Naive B cell (primary cell): ENCODE measurements around the gene ACSM2B. TPM values are rescaled to one million over a fixed set of nuclear protein-coding genes. Genes with fewer than 3 reads are reported as not detected.
"Not testable (repeated sequence)": the region's sequence is repeated elsewhere in the genome, so short reads cannot be mapped to it uniquely, and the experiment has no call there.

Source experiments
- ATAC-seq, 2 donors: fragments of 150-1000 bp; cut with Tn5 transposase; 2 replicates each; pipeline ENCODE4 v1.10.0; 2021; ENCODE audit warnings: low read depth in 2 of 2, mild to moderate bottlenecking in 2 of 2, moderate library complexity in 2 of 2
- DNase-seq: peaks from one replicate; pipeline ENCODE4 v3.0.0; 2022
- H3K27ac Mint-ChIP-seq, 6 donors: one replicate each; pipeline ENCODE4 v1.8.0; 2020 to 2022; ENCODE audit warnings: mild to moderate bottlenecking in 6 of 6, mixed read lengths in 6 of 6, moderate library complexity in 5 of 6, inconsistent platforms in 2 of 6
- H3K27me3 Mint-ChIP-seq, 3 donors: one replicate each; pipeline ENCODE4 v1.8.0; 2021 to 2022; ENCODE audit warnings: mixed read lengths in 3 of 3, mild to moderate bottlenecking in 1 of 3
- H3K36me3 Mint-ChIP-seq, 2 donors: one replicate each; pipeline ENCODE4 v1.8.0; 2020 to 2022; ENCODE audit warnings: mixed read lengths in 2 of 2, inconsistent platforms in 1 of 2, mild to moderate bottlenecking in 1 of 2
- H3K4me1 Mint-ChIP-seq, 3 donors: one replicate each; pipeline ENCODE4 v1.8.0; 2020 to 2022; ENCODE audit warnings: mixed read lengths in 3 of 3, inconsistent platforms in 1 of 3, mild to moderate bottlenecking in 1 of 3, moderate library complexity in 1 of 3
- H3K4me3 Mint-ChIP-seq, 8 donors: one replicate each; pipeline ENCODE4 v1.8.0; 2020 to 2022; ENCODE audit warnings: mild to moderate bottlenecking in 8 of 8, mixed read lengths in 8 of 8, moderate library complexity in 8 of 8, inconsistent platforms in 2 of 8
- H3K9me3 Mint-ChIP-seq, 7 donors: one replicate each; pipeline ENCODE4 v1.8.0; 2020 to 2022; ENCODE audit warnings: mixed read lengths in 7 of 7, mild to moderate bottlenecking in 5 of 7, inconsistent platforms in 2 of 7, moderate library complexity in 1 of 7
- polyA plus RNA-seq, 6 donors: library from polyadenylated mRNA; unstranded; fragments of 300-500 nt; fragmentation: Illumina TruSeq; gene quantifications; one replicate each; pipeline ENCODE4 v1.2.3, GENCODE V29; 2021; ENCODE audit warnings: low read depth in 6 of 6

Gene ACSM2B
- polyA plus RNA-seq, 6 donors from 2014 or later: not detected

GRCh38 chr16:20611975-20612481 lies 35.9 kb upstream of the ACSM2B start:
- ATAC-seq (no peak), DNase-seq (no peak)
- Mint-ChIP-seq H3K4me1 (peaks cover 0 to 6% (median 0%) of the 10 kb centered on the region in 3 donors), H3K9me3 (peaks cover 0 to 3% (median 0%) of the 10 kb centered on the region in 7 donors), H3K27me3 (peaks cover 33 to 63% (median 63%) of the 10 kb centered on the region in 3 donors), H3K27ac (peak overlapping the region in 2 of 6 donors; percentile 50 to 88), H3K4me3 (no peak overlapping the region), H3K36me3 (no peaks in the 10 kb centered on the region)

DNA sequence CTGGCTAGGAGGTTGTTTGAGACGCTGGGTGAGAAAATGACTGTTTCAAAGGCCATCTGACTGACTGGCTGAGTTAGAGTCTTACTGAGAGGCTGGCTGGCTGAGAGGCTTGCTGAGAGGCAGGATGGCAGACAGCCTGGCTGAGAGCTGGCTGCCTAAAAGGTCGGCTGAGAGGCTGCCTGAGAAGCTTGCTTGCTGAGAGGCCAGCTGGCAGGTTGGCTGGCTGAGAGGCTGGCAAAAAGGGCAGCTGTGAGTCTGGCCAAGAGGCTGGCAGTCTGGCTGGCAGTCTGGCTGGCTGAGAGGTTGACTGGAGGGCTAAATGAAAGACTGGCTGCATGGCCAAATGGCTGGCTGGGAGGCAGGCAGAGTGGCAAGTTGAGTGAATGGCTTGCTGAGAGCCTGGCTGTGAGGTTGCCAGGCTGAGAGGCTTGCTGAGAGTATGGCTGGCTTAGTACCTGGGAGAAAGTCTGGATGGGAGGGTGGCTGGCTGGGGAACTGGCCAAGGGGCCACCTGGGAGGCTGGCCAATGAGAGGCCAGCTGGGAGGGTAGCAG lies 35.3 kb upstream of the ACSM2B start:
- Mint-ChIP-seq H3K4me3 (no peak overlapping the region), H3K9me3 (peaks cover 0 to 3% (median 0%) of the 10 kb centered on the region in 7 donors), H3K27ac (peak overlapping the region in 1 of 6 donors; percentile 70), H3K4me1 (peaks cover 0 to 6% (median 0%) of the 10 kb centered on the region in 3 donors), H3K36me3 (no peaks in the 10 kb centered on the region), H3K27me3 (peaks cover 33 to 59% (median 57%) of the 10 kb centered on the region in 3 donors)
- ATAC-seq: no peak
- no peak for DNase-seq

- DNase-seq (no peak), ATAC-seq (no peak)
- H3K27ac Mint-ChIP-seq: peak overlapping the region in 1 of 6 donors; percentile 38
- peaks cover 0 to 6% (median 0%) of the 10 kb centered on the region in 3 donors for H3K4me1 Mint-ChIP-seq
- peaks cover 0 to 3% (median under 1%) of the 10 kb centered on the region in 7 donors for H3K9me3 Mint-ChIP-seq
- peaks cover 33 to 56% (median 55%) of the 10 kb centered on the region in 3 donors for H3K27me3 Mint-ChIP-seq
- H3K36me3 Mint-ChIP-seq: peaks cover 0 to 1% of the 10 kb centered on the region in 2 donors
- H3K4me3 Mint-ChIP-seq: no peak overlapping the region
Observed at GRCh38 chr16:20610892-20611349, 34.8 kb upstream of the ACSM2B start.

- Mint-ChIP-seq H3K36me3 (peaks cover 0 to 7% of the 10 kb centered on the region in 2 donors), H3K4me3 (peak overlapping the region in 1 of 8 donors; percentile 59), H3K4me1 (peaks cover 0 to 6% (median 0%) of the 10 kb centered on the region in 3 donors), H3K27ac (peak overlapping the region in 1 of 6 donors; percentile 94), H3K9me3 (peaks cover 0 to 8% (median 5%) of the 10 kb centered on the region in 7 donors), H3K27me3 (peaks cover 33 to 56% (median 55%) of the 10 kb centered on the region in 3 donors)
- DNase-seq: no peak
- ATAC-seq: no peak
Observed at GRCh38 chr16:20610211-20610891, 34.2 kb upstream of the ACSM2B start.

DNA sequence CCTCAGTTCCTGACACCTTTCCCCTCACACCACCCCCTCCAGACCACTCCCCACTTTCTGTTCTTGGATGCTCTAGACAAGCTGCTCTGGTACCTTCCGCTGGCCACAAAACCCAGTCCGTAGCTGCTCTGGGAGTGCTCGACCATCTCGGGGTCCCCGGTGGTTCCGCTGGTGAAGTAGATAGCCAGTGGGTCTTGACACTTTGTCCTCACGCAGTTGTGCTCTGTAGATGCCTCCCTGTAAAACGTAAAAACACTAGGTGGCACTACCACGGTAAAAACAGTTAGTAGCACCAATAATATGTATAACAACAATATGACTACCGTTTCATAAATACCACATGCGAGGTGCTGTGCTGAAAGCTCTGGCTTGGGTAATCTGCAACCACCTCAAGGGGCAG lies 26.0 kb upstream of the ACSM2B start:
- not testable (repeated sequence) for H3K36me3 Mint-ChIP-seq, H3K4me1 Mint-ChIP-seq, H3K4me3 Mint-ChIP-seq, H3K27ac Mint-ChIP-seq
- Mint-ChIP-seq H3K27me3 (peaks cover 10 to 12% (median 11%) of the 10 kb centered on the region in 3 donors), H3K9me3 (peaks cover 0 to 16% (median 10%) of the 10 kb centered on the region in 7 donors)
- ATAC-seq (peak; percentile 37 to 66), DNase-seq (peak; percentile 31)

- H3K36me3 Mint-ChIP-seq, H3K4me3 Mint-ChIP-seq, H3K4me1 Mint-ChIP-seq, DNase-seq, H3K9me3 Mint-ChIP-seq, ATAC-seq: not testable (repeated sequence)
- peak overlapping the region in 1 of 6 donors; percentile 16 for H3K27ac Mint-ChIP-seq
- peaks cover 16 to 24% (median 24%) of the 10 kb centered on the region in 3 donors for H3K27me3 Mint-ChIP-seq
Observed at GRCh38 chr16:20599475-20599874, 23.3 kb upstream of the ACSM2B start.

GRCh38 chr16:20598832-20599469 lies 22.8 kb upstream of the ACSM2B start:
- Mint-ChIP-seq H3K27me3 (peaks cover 16 to 24% (median 24%) of the 10 kb centered on the region in 3 donors), H3K4me3 (no peak overlapping the region), H3K9me3 (no peaks in the 10 kb centered on the region), H3K4me1 (peaks cover 2 to 5% (median 3%) of the 10 kb centered on the region in 3 donors), H3K36me3 (no peaks in the 10 kb centered on the region), H3K27ac (no peak overlapping the region)
- DNase-seq: no peak
- ATAC-seq: no peak

DNA sequence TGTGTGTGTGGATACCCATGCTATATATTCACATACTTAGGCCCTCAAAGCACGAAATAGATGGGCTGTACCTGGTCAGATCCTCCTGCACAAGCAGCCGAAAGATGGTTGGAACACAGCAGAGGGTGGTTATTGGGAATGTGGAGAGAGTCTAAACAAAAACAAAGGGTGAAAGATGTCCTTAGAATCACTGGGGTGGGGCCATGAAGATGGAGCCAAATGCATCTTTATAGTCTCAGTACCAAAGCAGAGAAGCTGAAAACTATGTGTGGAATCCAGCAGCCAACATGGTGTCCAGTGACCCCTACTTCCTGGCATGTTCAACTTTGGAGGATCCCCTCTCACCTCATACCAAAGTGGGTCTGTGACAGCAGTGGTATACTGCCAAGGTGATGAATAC lies 19.5 kb upstream of the ACSM2B start:
- not testable (repeated sequence) for DNase-seq, ATAC-seq, H3K9me3 Mint-ChIP-seq, H3K36me3 Mint-ChIP-seq, H3K27ac Mint-ChIP-seq, H3K4me1 Mint-ChIP-seq, H3K4me3 Mint-ChIP-seq
- H3K27me3 Mint-ChIP-seq: peaks cover 16 to 33% (median 30%) of the 10 kb centered on the region in 3 donors

DNA sequence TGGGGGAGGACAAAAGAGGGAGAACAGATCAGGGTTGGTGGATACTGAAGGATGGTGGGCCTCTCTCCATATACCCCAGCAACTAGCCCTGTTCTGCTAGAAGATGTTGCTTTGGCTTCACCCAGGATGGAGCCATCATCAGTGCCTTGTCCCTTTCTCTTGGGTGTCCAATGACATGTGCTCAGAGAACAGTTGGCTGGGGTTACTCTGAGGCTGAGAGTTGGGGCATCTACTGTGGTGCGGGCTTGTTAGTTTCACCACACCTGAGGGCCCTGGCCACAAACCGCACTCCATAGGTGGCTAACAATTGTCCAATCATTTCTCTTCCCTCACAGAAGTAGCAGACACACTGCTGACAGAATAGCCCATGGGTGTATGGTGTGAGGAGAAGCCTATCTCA lies 18.9 kb upstream of the ACSM2B start:
- ATAC-seq, H3K36me3 Mint-ChIP-seq, H3K4me1 Mint-ChIP-seq, H3K9me3 Mint-ChIP-seq, DNase-seq, H3K4me3 Mint-ChIP-seq, H3K27ac Mint-ChIP-seq: not testable (repeated sequence)
- H3K27me3 Mint-ChIP-seq: peaks cover 11 to 27% (median 25%) of the 10 kb centered on the region in 3 donors

DNA sequence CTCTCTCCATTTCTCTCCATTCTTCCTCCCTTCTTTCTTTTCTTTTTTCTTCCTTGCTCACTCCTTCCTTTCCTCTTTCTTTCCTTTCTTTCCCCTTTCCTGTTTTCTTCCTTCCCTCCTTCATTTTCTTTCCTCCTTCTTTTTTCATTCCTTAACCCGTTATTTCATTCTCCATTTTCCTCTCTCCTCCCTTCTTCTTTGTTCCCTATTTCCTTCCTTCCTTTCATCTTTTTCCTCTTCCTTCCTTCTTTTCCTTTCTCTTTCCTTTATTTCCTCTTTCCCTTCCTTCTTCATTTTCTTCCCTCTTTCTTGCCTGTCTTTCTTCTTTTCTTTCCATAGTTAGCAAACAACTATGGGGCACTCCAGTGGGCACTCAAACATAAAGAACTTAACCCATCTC lies 16.6 kb upstream of the ACSM2B start:
- not testable (repeated sequence) for DNase-seq, H3K36me3 Mint-ChIP-seq, H3K4me1 Mint-ChIP-seq, ATAC-seq, H3K4me3 Mint-ChIP-seq, H3K9me3 Mint-ChIP-seq
- peak overlapping the region in 1 of 6 donors; percentile 93 for H3K27ac Mint-ChIP-seq
- H3K27me3 Mint-ChIP-seq: peaks cover 8 to 27% (median 25%) of the 10 kb centered on the region in 3 donors

DNA sequence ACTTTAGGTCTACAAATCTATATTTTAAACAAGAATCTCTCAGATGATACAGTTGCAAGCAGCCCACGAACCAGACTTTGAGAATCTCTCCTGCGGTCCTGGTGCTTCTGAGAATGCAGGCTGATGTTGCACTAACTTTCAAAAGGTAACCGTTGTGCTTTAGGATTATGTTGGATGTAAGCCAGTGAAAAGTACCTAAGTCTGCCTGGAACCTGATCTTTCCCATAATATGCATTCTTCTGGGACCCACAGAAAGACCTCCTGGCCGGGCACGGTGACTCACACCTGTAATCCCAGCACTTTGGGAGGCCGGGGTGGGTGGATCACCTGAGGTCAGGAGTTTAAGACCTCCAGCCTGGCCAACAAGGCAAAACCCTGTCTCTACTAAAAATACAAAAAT lies 13.3 kb upstream of the ACSM2B start:
- H3K9me3 Mint-ChIP-seq, DNase-seq, H3K36me3 Mint-ChIP-seq, H3K27ac Mint-ChIP-seq, H3K4me3 Mint-ChIP-seq, ATAC-seq, H3K4me1 Mint-ChIP-seq: not testable (repeated sequence)
- peaks cover 9 to 12% (median 11%) of the 10 kb centered on the region in 3 donors for H3K27me3 Mint-ChIP-seq

DNA sequence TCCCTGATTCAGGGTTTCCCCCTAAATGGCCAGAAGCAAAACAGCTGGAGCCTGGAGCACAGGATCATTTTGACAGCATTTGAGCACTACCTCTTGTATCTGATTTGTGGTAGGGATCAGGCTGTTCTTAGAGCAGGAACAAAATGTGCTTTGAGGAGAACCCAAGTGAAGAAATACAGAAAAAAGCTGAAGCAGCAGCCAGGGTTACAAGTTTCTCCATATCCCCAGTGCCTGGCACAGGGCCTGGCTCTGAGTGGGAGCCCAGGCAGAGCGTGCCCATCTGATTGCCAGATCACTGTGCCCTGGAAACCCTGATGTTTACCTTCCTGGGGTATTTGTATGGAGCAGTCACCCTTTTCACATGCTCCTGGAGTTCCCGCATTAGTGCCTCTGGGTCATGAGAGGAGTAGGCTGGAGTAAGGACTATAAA lies 11.5 kb upstream of the ACSM2B start:
- H3K36me3 Mint-ChIP-seq, DNase-seq, H3K4me3 Mint-ChIP-seq, ATAC-seq, H3K4me1 Mint-ChIP-seq, H3K9me3 Mint-ChIP-seq, H3K27ac Mint-ChIP-seq: not testable (repeated sequence)
- peaks cover 2 to 12% (median 6%) of the 10 kb centered on the region in 3 donors for H3K27me3 Mint-ChIP-seq

GRCh38 chr16:20586716-20587115 lies 10.5 kb upstream of the ACSM2B start:
- H3K27ac Mint-ChIP-seq, H3K27me3 Mint-ChIP-seq, H3K4me3 Mint-ChIP-seq, H3K9me3 Mint-ChIP-seq, H3K36me3 Mint-ChIP-seq, H3K4me1 Mint-ChIP-seq, DNase-seq, ATAC-seq: not testable (repeated sequence)
